ENCODE data around the gene NCDN.

GRCh38 chr1:35587736-35588135 lies 30.1 kb downstream of the NCDN start:
- TF ChIP-seq, protein P1, sequence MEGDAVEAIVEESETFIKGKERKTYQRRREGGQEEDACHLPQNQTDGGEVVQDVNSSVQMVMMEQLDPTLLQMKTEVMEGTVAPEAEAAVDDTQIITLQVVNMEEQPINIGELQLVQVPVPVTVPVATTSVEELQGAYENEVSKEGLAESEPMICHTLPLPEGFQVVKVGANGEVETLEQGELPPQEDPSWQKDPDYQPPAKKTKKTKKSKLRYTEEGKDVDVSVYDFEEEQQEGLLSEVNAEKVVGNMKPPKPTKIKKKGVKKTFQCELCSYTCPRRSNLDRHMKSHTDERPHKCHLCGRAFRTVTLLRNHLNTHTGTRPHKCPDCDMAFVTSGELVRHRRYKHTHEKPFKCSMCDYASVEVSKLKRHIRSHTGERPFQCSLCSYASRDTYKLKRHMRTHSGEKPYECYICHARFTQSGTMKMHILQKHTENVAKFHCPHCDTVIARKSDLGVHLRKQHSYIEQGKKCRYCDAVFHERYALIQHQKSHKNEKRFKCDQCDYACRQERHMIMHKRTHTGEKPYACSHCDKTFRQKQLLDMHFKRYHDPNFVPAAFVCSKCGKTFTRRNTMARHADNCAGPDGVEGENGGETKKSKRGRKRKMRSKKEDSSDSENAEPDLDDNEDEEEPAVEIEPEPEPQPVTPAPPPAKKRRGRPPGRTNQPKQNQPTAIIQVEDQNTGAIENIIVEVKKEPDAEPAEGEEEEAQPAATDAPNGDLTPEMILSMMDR (IDR thresholded peaks at IDR 0.05; ENCODE audit: borderline replicate concordance, extremely low read depth, low read length, poor library complexity, severe bottlenecking), result no peak
- no peak for TF ChIP-seq EZH2 (IDR thresholded peaks at IDR 0.05; ENCODE audit: borderline replicate concordance, low read depth, low read length, severe bottlenecking)
